WERI-Rb-1 (cell line): Measurements from ENCODE around the gene ANO6.

ENCODE experiments used
- DNase-seq: peaks from one replicate; pipeline ENCODE4 v3.0.0-alpha.2; 2020
- H3K27ac ChIP-seq: fragments of 250-450 bp; sonication (Bioruptor Pico); 2 replicates; pipeline ENCODE4 v1.5.1; 2020; ENCODE audit warnings: mild to moderate bottlenecking, moderate library complexity
- H3K27me3 ChIP-seq: fragments of 250-450 bp; sonication (Bioruptor Pico); 2 replicates; pipeline ENCODE4 v1.5.1; 2021; ENCODE audit warnings: mild to moderate bottlenecking, low read depth, moderate library complexity; ENCODE audit not compliant: insufficient read depth, severe bottlenecking
- H3K36me3 ChIP-seq: fragments of 250-450 bp; sonication (Bioruptor Pico); 2 replicates; pipeline ENCODE4 v1.5.1; 2020; ENCODE audit warnings: mild to moderate bottlenecking, moderate library complexity
- H3K4me3 ChIP-seq: 2 replicates; pipeline ENCODE4 v1.5.1; 2011; ENCODE audit warnings: low read depth, mild to moderate bottlenecking, control low read depth, low read length
- H3K9me3 ChIP-seq: fragments of 250-450 bp; sonication (Bioruptor Pico); 2 replicates; pipeline ENCODE4 v1.5.1; 2021; ENCODE audit warnings: mild to moderate bottlenecking, moderate library complexity; ENCODE audit not compliant: severe bottlenecking
- CTCF ChIP-seq: IDR thresholded peaks from 2 replicates; pipeline ENCODE4 v1.5.1; 2011; ENCODE audit warnings: low read depth, mild to moderate bottlenecking, control low read depth, inconsistent platforms, low read length

Gene ANO6

GRCh38 chr12:45353944-45354343, 138.0 kb downstream of the ANO6 start:
- H3K27me3 ChIP-seq: no peaks in the 10 kb centered on the region
- no peaks in the 10 kb centered on the region for H3K9me3 ChIP-seq
- H3K36me3 ChIP-seq: 0 out of 2 replicates have a peak, but pooled peaks cover 5% of the 10 kb centered on the region
- H3K27ac ChIP-seq: no peak overlapping the region
- TF ChIP-seq CTCF: no peak
- DNase-seq: no peak
- H3K4me3 ChIP-seq: no peak overlapping the region

GRCh38 chr12:45354399-45354798, 138.5 kb downstream of the ANO6 start:
- Histone ChIP-seq H3K36me3 (0 out of 2 replicates have a peak, but pooled peaks cover 5% of the 10 kb centered on the region), H3K9me3 (no peaks in the 10 kb centered on the region), H3K27ac (no peak overlapping the region), H3K4me3 (no peak overlapping the region), H3K27me3 (no peaks in the 10 kb centered on the region)
- DNase-seq: no peak
- no peak for TF ChIP-seq CTCF

- no peaks in the 10 kb centered on the region for H3K27me3 ChIP-seq
- no peak overlapping the region for H3K27ac ChIP-seq
- no peaks in the 10 kb centered on the region for H3K36me3 ChIP-seq
- DNase-seq: peak; percentile 16
- no peaks in the 10 kb centered on the region for H3K9me3 ChIP-seq
- H3K4me3 ChIP-seq: no peak overlapping the region
- TF ChIP-seq CTCF: no peak
These were observed 139.8 kb downstream of the ANO6 start for GRCh38 chr12:45355730-45356129.

GRCh38 chr12:45356822-45357538, 141.1 kb downstream of the ANO6 start:
- H3K27ac ChIP-seq: no peak overlapping the region
- TF ChIP-seq CTCF: no peak
- H3K4me3 ChIP-seq: no peak overlapping the region
- no peak for DNase-seq
- no peaks in the 10 kb centered on the region for H3K27me3 ChIP-seq
- no peaks in the 10 kb centered on the region for H3K9me3 ChIP-seq
- no peaks in the 10 kb centered on the region for H3K36me3 ChIP-seq

- H3K27me3 ChIP-seq: no peaks in the 10 kb centered on the region
- no peak overlapping the region for H3K4me3 ChIP-seq
- H3K36me3 ChIP-seq: no peaks in the 10 kb centered on the region
- no peak overlapping the region for H3K27ac ChIP-seq
- no peak for DNase-seq
- H3K9me3 ChIP-seq: no peaks in the 10 kb centered on the region
- no peak for TF ChIP-seq CTCF
These were observed 141.9 kb downstream of the ANO6 start for GRCh38 chr12:45357539-45358417.
